BJ (cell line): ENCODE results near the gene CR1. TPM values are rescaled to one million over a fixed set of nuclear protein-coding genes. Genes with fewer than 3 reads are reported as not detected.

Experiments
- CTCF ChIA-PET: fragments of 350-600 bp; formaldehyde crosslinking; extraction: SDS; loops from one replicate; lab custom pipeline; 2021; ENCODE audit warnings: antibody characterized with exemption, inconsistent platforms; lab: Yijun Ruan, JAX
- POLR2A ChIA-PET: fragments of 300-600 bp; sonication (Branson Sonifier 250); formaldehyde crosslinking; extraction: SDS; loops from one replicate; lab custom pipeline; 2021; ENCODE audit warnings: antibody characterized with exemption; lab: Charles Lee
- DNase-seq: peaks from one replicate; pipeline ENCODE4 v3.0.0-alpha.2; 2011; ENCODE audit warnings: low read depth
- H3K27me3 ChIP-seq: 2 replicates; pipeline ENCODE4 v1.6.0; 2011; ENCODE audit warnings: low read length; ENCODE audit not compliant: control insufficient read depth, insufficient read depth
- H3K36me3 ChIP-seq: 2 replicates; pipeline ENCODE4 v1.5.1; 2011; ENCODE audit warnings: low read length; ENCODE audit not compliant: control insufficient read depth, insufficient read depth
- H3K4me3 ChIP-seq: 2 replicates; pipeline ENCODE4 v1.5.1; 2011; ENCODE audit warnings: low read depth, mild to moderate bottlenecking, control low read depth, low read length
- CTCF ChIP-seq: IDR thresholded peaks from 2 replicates; pipeline ENCODE4 v1.5.1; 2011; ENCODE audit warnings: low read depth, mild to moderate bottlenecking, control low read depth, inconsistent platforms, low read length, moderate library complexity; ENCODE audit not compliant: insufficient read depth
- polyA plus RNA-seq: library from polyadenylated mRNA; depleted of rRNA; stranded (reverse); fragments of >200 nt; gene quantifications from 2 replicates; pipeline ENCODE4 v1.2.3, GENCODE V29; 2011

The CR1 gene
- polyA plus RNA-seq, 1 experiment = not detected

GRCh38 chr1:207463571-207463970 lies 32.4 kb upstream of the CR1 start:
- TF ChIP-seq CTCF = no peak
- POLR2A ChIA-PET = no interaction called here
- no peaks in the 10 kb centered on the region; the same call in 1 of the 2 replicates for H3K27me3 ChIP-seq
- DNase-seq = no peak
- CTCF ChIA-PET = no interaction called here
- no peak overlapping the region for H3K4me3 ChIP-seq
- no peaks in the 10 kb centered on the region for H3K36me3 ChIP-seq

- no peaks in the 10 kb centered on the region; the same call in 1 of the 2 replicates for H3K27me3 ChIP-seq
- no peak for TF ChIP-seq CTCF
- ChIA-PET POLR2A (no interaction called here), CTCF (interaction anchor here (0.8 to 1.2 kb wide), 2 partner anchors 15 to 29 kb away, joined by 3 read pairs; no protein-coding TSS in a partner anchor)
- no peaks in the 10 kb centered on the region for H3K36me3 ChIP-seq
- DNase-seq = no peak
- H3K4me3 ChIP-seq = no peak overlapping the region
Measured at GRCh38 chr1:207470927-207471326, 25.0 kb upstream of the CR1 start.

GRCh38 chr1:207474210-207474609 lies 21.7 kb upstream of the CR1 start:
- Histone ChIP-seq H3K27me3 (no peaks in the 10 kb centered on the region), H3K4me3 (no peak overlapping the region), H3K36me3 (no peaks in the 10 kb centered on the region)
- CTCF ChIA-PET = interaction anchor here (0.7 kb wide), 1 partner anchor 35 kb away, joined by 3 read pairs; no protein-coding TSS in a partner anchor
- TF ChIP-seq CTCF = no peak
- DNase-seq = no peak
- POLR2A ChIA-PET = no interaction called here

GRCh38 chr1:207486198-207486597 lies 9.8 kb upstream of the CR1 start:
- Histone ChIP-seq H3K27me3 (peaks cover 2% of the 10 kb centered on the region; the same call in 1 of the 2 replicates), H3K36me3 (no peaks in the 10 kb centered on the region), H3K4me3 (no peak overlapping the region)
- TF ChIP-seq CTCF = no peak
- ChIA-PET POLR2A (no interaction called here), CTCF (no interaction called here)
- DNase-seq = no peak

GRCh38 chr1:207487636-207488035 lies 8.3 kb upstream of the CR1 start:
- CTCF ChIA-PET = no interaction called here
- no peak for DNase-seq
- POLR2A ChIA-PET = no interaction called here
- Histone ChIP-seq H3K36me3 (no peaks in the 10 kb centered on the region), H3K4me3 (no peak overlapping the region), H3K27me3 (peaks cover 2% of the 10 kb centered on the region; the same call in 1 of the 2 replicates)
- no peak for TF ChIP-seq CTCF
